ENCODE results near the gene SLC23A2. TPM values are rescaled to one million over a fixed set of nuclear protein-coding genes. Genes with fewer than 3 reads are reported as not detected.

SLC23A2 gene
- total RNA-seq, 4 donors from 2014 or later: 9.6 to 17.0 (median 13.5) TPM

GRCh38 chr20:4953881-4954280 lies 47.4 kb downstream of the SLC23A2 start:
- TF ChIP-seq CTCF (IDR thresholded peaks at IDR 0.05; ENCODE audit: low read depth): no peak

DNA sequence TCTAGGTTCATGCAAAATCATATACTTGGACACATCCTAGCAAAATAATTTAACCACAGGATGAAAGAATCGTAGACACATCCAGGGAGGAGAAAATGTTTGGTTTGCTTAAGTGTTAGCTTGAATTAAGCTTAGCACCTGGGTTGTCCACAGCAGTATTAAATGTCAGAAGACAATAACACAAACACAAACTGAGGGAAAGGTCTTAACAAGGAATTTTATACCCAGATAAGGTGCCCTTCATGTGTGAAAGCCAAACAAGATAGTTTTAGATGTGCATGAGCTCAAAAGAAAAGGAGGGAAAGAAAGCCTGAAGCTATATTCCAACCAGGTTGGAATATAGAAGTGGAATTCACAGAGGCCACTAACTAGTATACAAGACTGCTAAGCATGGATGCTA lies 49.1 kb downstream of the SLC23A2 start:
- no peak for TF ChIP-seq CTCF (IDR thresholded peaks at IDR 0.05; ENCODE audit: low read depth)

DNA sequence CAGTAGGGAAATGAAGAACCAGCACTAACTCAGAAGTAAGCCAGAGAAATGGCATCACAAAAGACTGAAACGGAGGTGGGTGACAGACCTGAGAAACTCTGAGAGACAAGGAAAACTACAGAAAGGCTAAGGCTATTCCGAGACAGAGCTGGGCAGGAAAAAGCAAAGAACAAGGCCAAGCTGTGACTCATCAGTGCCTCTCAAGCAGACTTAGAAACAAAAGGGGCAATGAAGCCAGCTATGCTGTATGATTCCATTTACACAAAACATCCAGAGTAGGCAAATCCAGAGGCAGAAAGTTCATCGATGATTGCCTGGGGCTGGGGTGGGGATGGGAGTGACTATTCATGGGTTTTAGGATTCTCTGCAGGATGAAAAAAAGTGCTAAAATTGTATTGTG lies 50.0 kb downstream of the SLC23A2 start:
- no peak for TF ChIP-seq CTCF (IDR thresholded peaks at IDR 0.05; ENCODE audit: low read depth)

- no peak for TF ChIP-seq CTCF (IDR thresholded peaks at IDR 0.05; ENCODE audit: low read depth)
Observed at GRCh38 chr20:4950841-4951240, 50.5 kb downstream of the SLC23A2 start.

DNA sequence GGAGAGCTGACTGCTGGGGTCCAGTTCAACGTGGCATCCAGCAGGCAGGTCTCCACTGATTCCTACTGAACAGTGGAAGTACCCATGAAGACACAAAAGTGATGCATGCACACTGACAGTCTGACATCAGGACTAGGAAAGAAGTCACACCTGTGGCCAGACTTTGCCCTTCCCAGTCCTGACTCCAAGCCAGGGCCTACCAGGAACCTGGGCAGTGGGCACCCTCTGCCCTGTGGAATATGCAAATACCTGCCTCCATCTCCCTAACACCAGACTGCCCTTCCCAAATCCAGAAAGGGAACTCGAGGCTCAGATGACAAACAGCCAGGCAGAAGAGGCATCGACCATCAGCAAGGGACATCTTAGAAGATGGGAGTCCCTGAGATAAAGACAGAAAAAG lies 50.9 kb downstream of the SLC23A2 start:
- no peak for TF ChIP-seq CTCF (IDR thresholded peaks at IDR 0.05; ENCODE audit: low read depth)

GRCh38 chr20:4949833-4950178 lies 51.5 kb downstream of the SLC23A2 start:
- TF ChIP-seq CTCF (IDR thresholded peaks at IDR 0.05; ENCODE audit: low read depth): no peak

- TF ChIP-seq CTCF (IDR thresholded peaks at IDR 0.05; ENCODE audit: low read depth): no peak
Observed at GRCh38 chr20:4947817-4948559, 53.3 kb downstream of the SLC23A2 start.

Data from subcutaneous adipose tissue (tissue), 4 donors.